Parathyroid adenoma (tissue), 2 donors: ENCODE data around the gene PPP6C.
"Not testable (repeated sequence)": the region's sequence is repeated elsewhere in the genome, so short reads cannot be mapped to it uniquely, and the experiment has no call there.

Experiments used
- H2AFZ ChIP-seq: fragments of 300-600 bp; sonication (generic); one replicate; pipeline ENCODE4 v1.7.0; 2017; ENCODE audit warnings: antibody characterized with exemption, mild to moderate bottlenecking
- H3K27ac ChIP-seq: fragments of 300-600 bp; sonication (generic); one replicate; pipeline ENCODE4 v1.7.0; 2017
- H3K27me3 ChIP-seq: fragments of 300-600 bp; sonication (generic); one replicate; pipeline ENCODE4 v1.7.0; 2017; ENCODE audit warnings: low read length; ENCODE audit not compliant: control insufficient read depth, insufficient read depth
- H3K36me3 ChIP-seq: fragments of 300-600 bp; sonication (generic); one replicate; pipeline ENCODE4 v1.7.0; 2017; ENCODE audit warnings: low read length; ENCODE audit not compliant: control insufficient read depth, insufficient read depth
- H3K4me1 ChIP-seq: fragments of 300-600 bp; sonication (generic); one replicate; pipeline ENCODE4 v1.7.0; 2017; ENCODE audit warnings: control low read depth
- H3K4me2 ChIP-seq: fragments of 300-600 bp; sonication (generic); one replicate; pipeline ENCODE4 v1.7.0; 2017; ENCODE audit warnings: low read length
- H3K4me3 ChIP-seq: fragments of 300-600 bp; sonication (generic); one replicate; pipeline ENCODE4 v1.7.0; 2017; ENCODE audit warnings: low read depth, low read length
- H3K79me2 ChIP-seq: fragments of 300-600 bp; sonication (generic); one replicate; pipeline ENCODE4 v1.7.0; 2017; ENCODE audit warnings: control low read depth
- H3K9ac ChIP-seq: fragments of 300-600 bp; sonication (generic); one replicate; pipeline ENCODE4 v1.7.0; 2017; ENCODE audit warnings: mild to moderate bottlenecking
- H3K9me3 ChIP-seq: fragments of 300-600 bp; sonication (generic); one replicate; pipeline ENCODE4 v1.7.0; 2017; ENCODE audit warnings: low read length; ENCODE audit not compliant: control insufficient read depth
- CTCF ChIP-seq: fragments of 300-600 bp; sonication (generic); IDR thresholded peaks from one replicate; pipeline ENCODE4 v1.7.0; 2017; ENCODE audit warnings: antibody characterized with exemption, mild to moderate bottlenecking
- donor health status: primary hyperparathyroidism.

Gene PPP6C

GRCh38 chr9:125125523-125125922 lies 64.1 kb downstream of the PPP6C start:
- Histone ChIP-seq H3K27me3 (no peaks in the 10 kb centered on the region), H3K4me2 (no peak overlapping the region), H3K4me3 (no peak overlapping the region), H3K27ac (no peak overlapping the region), H3K79me2 (no peaks in the 10 kb centered on the region), H3K4me1 (no peaks in the 10 kb centered on the region), H3K9me3 (no peaks in the 10 kb centered on the region), H2AFZ (no peak overlapping the region), H3K36me3 (no peaks in the 10 kb centered on the region), H3K9ac (no peak overlapping the region)
- no peak for TF ChIP-seq CTCF

- H3K4me2 ChIP-seq = no peak overlapping the region
- H3K4me1 ChIP-seq = no peaks in the 10 kb centered on the region
- no peaks in the 10 kb centered on the region for H3K36me3 ChIP-seq
- no peak overlapping the region for H3K27ac ChIP-seq
- H3K27me3 ChIP-seq = no peaks in the 10 kb centered on the region
- no peaks in the 10 kb centered on the region for H3K79me2 ChIP-seq
- no peak overlapping the region for H2AFZ ChIP-seq
- TF ChIP-seq CTCF = no peak
- no peak overlapping the region for H3K9ac ChIP-seq
- no peak overlapping the region for H3K4me3 ChIP-seq
- no peaks in the 10 kb centered on the region for H3K9me3 ChIP-seq
These were observed 68.5 kb downstream of the PPP6C start for GRCh38 chr9:125121146-125121545.

GRCh38 chr9:125119643-125120286 lies 69.8 kb downstream of the PPP6C start:
- H3K9me3 ChIP-seq = no peaks in the 10 kb centered on the region
- H3K27ac ChIP-seq = no peak overlapping the region
- H3K79me2 ChIP-seq = no peaks in the 10 kb centered on the region
- H3K4me1 ChIP-seq = no peaks in the 10 kb centered on the region
- H3K36me3 ChIP-seq = no peaks in the 10 kb centered on the region
- H3K9ac ChIP-seq = no peak overlapping the region
- TF ChIP-seq CTCF = no peak
- no peak overlapping the region for H2AFZ ChIP-seq
- no peaks in the 10 kb centered on the region for H3K27me3 ChIP-seq
- H3K4me3 ChIP-seq = no peak overlapping the region
- no peak overlapping the region for H3K4me2 ChIP-seq

GRCh38 chr9:125118696-125119095 lies 70.9 kb downstream of the PPP6C start:
- not testable (repeated sequence) for H3K27me3 ChIP-seq, H3K4me1 ChIP-seq, H3K36me3 ChIP-seq, H3K4me3 ChIP-seq, H3K9me3 ChIP-seq, H3K9ac ChIP-seq, H3K27ac ChIP-seq, H2AFZ ChIP-seq, H3K79me2 ChIP-seq, H3K4me2 ChIP-seq

GRCh38 chr9:125114503-125114902 lies 75.1 kb downstream of the PPP6C start:
- not testable (repeated sequence) for H2AFZ ChIP-seq, H3K9me3 ChIP-seq, H3K9ac ChIP-seq, H3K27ac ChIP-seq, H3K27me3 ChIP-seq, H3K4me2 ChIP-seq, H3K79me2 ChIP-seq, H3K4me1 ChIP-seq, H3K36me3 ChIP-seq, H3K4me3 ChIP-seq

- no peak overlapping the region for H3K4me3 ChIP-seq
- H3K4me1 ChIP-seq = no peaks in the 10 kb centered on the region
- TF ChIP-seq CTCF = no peak
- H3K9me3 ChIP-seq = no peaks in the 10 kb centered on the region
- H3K79me2 ChIP-seq = no peaks in the 10 kb centered on the region
- H3K9ac ChIP-seq = no peak overlapping the region
- H3K36me3 ChIP-seq = no peaks in the 10 kb centered on the region
- H3K27ac ChIP-seq = no peak overlapping the region
- H3K27me3 ChIP-seq = no peaks in the 10 kb centered on the region
- no peak overlapping the region for H3K4me2 ChIP-seq
- H2AFZ ChIP-seq = no peak overlapping the region
These were observed 79.1 kb downstream of the PPP6C start for GRCh38 chr9:125110464-125110863.

GRCh38 chr9:125108541-125108940 lies 81.1 kb downstream of the PPP6C start:
- H3K4me2 ChIP-seq, H3K79me2 ChIP-seq, H3K27me3 ChIP-seq, H3K9ac ChIP-seq, H3K9me3 ChIP-seq, H3K4me3 ChIP-seq, H3K36me3 ChIP-seq, H2AFZ ChIP-seq, H3K4me1 ChIP-seq, H3K27ac ChIP-seq: not testable (repeated sequence)
